Neutrophil (primary cell): Measurements from ENCODE around the gene FBXW4.

Experiments used
- H3K27ac ChIP-seq: fragments of 200-600 bp; sonication (generic); 2 replicates; pipeline ENCODE4 v1.5.1; 2016; ENCODE audit warnings: mild to moderate bottlenecking, moderate library complexity
- H3K27me3 ChIP-seq: fragments of 200-600 bp; sonication (generic); 2 replicates; pipeline ENCODE4 v1.6.0; 2016; ENCODE audit warnings: mild to moderate bottlenecking
- H3K36me3 ChIP-seq: fragments of 200-600 bp; sonication (generic); 2 replicates; pipeline ENCODE4 v1.5.1; 2017
- H3K4me1 ChIP-seq, 2 experiments: fragments of 200-600 bp in 1 of 2; sonication (generic) in 1 of 2; 1 replicate in 1 of 2; 2 replicates in 1 of 2; pipeline versions ENCODE4 v1.5.1 to v1.6.1; 2013 to 2016; ENCODE audit warnings: low read depth in 1 of 2, low read length in 1 of 2, mild to moderate bottlenecking in 1 of 2, moderate library complexity in 1 of 2; ENCODE audit not compliant: control insufficient read depth in 1 of 2, insufficient read depth in 1 of 2
- H3K4me3 ChIP-seq, 2 experiments: fragments of 200-600 bp in 1 of 2; sonication (generic) in 1 of 2; 1 replicate in 1 of 2; 2 replicates in 1 of 2; pipeline ENCODE4 v1.5.1; 2013 to 2016; ENCODE audit warnings: low read depth in 1 of 2, low read length in 1 of 2, mild to moderate bottlenecking in 1 of 2, moderate library complexity in 1 of 2
- H3K9me3 ChIP-seq: fragments of 200-600 bp; sonication (generic); 2 replicates; pipeline ENCODE4 v1.5.1; 2016
- TF ChIP-seq, protein P1 (sequence below): fragments of 200-600 bp; sonication (generic); IDR thresholded peaks from 2 replicates; pipeline ENCODE4 v1.5.1; 2016; ENCODE audit warnings: antibody characterized with exemption

Gene FBXW4

DNA sequence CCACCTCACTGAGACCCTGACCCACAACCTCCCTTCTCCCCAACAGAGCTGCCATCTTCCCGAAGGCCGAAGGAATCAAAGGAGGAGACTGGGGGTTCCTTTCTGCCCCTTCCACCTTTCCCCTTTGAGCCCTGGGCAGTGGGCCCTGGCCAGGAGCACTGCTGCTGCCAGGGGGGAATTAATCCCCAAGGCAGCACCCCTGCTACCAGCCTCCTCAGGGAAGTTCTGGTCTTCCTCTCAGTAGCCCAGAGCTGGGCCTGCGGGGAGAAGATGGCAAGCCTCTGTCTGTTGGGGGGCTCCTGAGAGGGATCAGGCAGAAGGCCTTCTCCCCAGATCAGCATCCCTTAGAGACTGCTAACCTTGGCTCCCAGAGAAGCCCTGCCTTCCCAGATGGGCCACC is 81.3 kb downstream of the FBXW4 start:
- TF ChIP-seq, protein P1, sequence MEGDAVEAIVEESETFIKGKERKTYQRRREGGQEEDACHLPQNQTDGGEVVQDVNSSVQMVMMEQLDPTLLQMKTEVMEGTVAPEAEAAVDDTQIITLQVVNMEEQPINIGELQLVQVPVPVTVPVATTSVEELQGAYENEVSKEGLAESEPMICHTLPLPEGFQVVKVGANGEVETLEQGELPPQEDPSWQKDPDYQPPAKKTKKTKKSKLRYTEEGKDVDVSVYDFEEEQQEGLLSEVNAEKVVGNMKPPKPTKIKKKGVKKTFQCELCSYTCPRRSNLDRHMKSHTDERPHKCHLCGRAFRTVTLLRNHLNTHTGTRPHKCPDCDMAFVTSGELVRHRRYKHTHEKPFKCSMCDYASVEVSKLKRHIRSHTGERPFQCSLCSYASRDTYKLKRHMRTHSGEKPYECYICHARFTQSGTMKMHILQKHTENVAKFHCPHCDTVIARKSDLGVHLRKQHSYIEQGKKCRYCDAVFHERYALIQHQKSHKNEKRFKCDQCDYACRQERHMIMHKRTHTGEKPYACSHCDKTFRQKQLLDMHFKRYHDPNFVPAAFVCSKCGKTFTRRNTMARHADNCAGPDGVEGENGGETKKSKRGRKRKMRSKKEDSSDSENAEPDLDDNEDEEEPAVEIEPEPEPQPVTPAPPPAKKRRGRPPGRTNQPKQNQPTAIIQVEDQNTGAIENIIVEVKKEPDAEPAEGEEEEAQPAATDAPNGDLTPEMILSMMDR: no peak
- Histone ChIP-seq H3K9me3 (no peaks in the 10 kb centered on the region), H3K4me3 (no peak overlapping the region), H3K27ac (no peak overlapping the region), H3K4me1 (no peaks in the 10 kb centered on the region), H3K27me3 (no peaks in the 10 kb centered on the region), H3K36me3 (peaks cover 66% of the 10 kb centered on the region)

DNA sequence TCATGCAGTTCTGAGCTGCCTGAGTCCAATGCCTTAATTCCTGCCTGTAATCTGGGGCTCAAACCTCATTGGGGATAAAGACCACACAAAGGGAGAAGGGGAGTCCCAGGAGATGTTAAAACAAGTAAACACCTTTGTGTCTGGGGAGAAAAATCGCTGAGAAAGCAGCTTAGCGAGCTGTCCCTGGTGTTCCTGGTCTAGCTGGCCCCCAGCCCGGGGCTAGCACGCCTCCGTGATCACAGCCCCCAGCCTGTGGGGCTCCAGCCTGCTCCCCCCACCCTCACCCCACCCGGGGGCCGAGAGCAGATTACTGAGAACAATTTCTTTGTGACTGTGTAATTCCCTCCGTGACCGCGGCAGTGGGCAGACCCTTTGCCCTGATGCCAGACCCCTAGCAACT is 82.1 kb downstream of the FBXW4 start:
- TF ChIP-seq, protein P1: no peak
- Histone ChIP-seq H3K27me3 (no peaks in the 10 kb centered on the region), H3K4me3 (no peak overlapping the region), H3K27ac (no peak overlapping the region), H3K9me3 (no peaks in the 10 kb centered on the region), H3K36me3 (peaks cover 70% of the 10 kb centered on the region), H3K4me1 (no peaks in the 10 kb centered on the region)

DNA sequence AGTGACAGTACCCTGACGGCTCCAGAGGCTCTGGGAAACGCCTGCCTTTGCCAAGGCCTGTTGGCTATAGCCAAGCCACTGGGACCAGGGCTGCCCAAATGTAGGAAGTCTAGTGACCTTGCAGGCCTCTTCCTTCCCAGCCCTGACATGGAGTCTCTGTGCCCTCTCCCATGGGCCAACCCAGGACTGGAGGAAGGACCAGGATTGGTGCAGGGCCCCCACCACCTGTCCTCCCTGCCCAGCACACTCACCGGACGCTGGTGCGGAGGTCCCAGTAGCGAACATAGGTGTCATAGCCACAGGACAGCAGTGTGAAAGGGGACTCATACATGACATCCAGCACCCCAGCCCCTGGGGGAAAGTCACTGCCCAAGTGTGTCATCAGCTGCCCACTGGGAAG is 82.9 kb downstream of the FBXW4 start:
- Histone ChIP-seq H3K36me3 (peaks cover 73% of the 10 kb centered on the region), H3K27me3 (no peaks in the 10 kb centered on the region), H3K4me1 (no peaks in the 10 kb centered on the region), H3K4me3 (no peak overlapping the region), H3K9me3 (no peaks in the 10 kb centered on the region), H3K27ac (no peak overlapping the region)
- TF ChIP-seq, protein P1: no peak

DNA sequence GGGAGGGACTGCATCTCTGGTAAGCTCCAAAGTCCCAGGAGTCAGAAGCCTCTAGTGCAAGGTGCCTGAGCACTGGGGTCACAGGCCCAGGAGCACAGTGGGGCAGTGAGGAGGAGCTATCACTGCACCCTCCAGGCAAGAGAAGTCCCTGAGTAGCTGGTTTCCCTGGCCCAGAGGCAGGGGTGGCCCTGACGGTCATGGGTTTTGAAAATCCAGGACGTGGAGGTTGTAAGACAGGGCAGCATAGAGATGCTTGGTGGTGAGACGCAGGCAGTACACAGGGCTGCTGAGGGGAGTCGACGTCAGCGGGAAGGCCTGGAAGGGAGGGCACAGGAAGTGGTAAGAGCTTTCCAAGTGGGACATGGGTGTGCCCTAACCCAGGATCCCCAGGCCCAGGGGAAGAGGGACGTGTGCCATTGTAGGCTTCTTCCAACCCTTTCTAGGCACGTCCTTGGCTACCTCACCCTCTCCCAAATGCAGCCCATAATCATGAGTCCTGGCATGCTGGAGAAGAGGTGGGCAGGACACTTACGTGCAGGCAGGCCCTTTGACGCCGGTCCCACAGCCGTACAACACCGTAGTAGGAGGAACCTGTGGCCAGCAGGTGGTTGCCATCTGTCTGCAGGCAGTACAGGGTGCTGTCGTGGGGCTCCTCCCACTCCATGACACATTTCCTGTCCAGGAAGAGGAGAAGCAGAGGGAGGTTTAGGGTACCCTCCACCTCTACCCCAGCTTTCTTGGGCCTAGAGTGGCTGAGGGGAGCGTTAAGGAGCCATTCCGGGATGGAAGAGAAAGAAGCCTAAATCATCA is 83.7 kb downstream of the FBXW4 start:
- Histone ChIP-seq H3K27ac (no peak overlapping the region), H3K9me3 (no peaks in the 10 kb centered on the region), H3K36me3 (peaks cover 73% of the 10 kb centered on the region), H3K4me1 (no peaks in the 10 kb centered on the region), H3K4me3 (no peak overlapping the region), H3K27me3 (no peaks in the 10 kb centered on the region)
- TF ChIP-seq, protein P1: no peak

DNA sequence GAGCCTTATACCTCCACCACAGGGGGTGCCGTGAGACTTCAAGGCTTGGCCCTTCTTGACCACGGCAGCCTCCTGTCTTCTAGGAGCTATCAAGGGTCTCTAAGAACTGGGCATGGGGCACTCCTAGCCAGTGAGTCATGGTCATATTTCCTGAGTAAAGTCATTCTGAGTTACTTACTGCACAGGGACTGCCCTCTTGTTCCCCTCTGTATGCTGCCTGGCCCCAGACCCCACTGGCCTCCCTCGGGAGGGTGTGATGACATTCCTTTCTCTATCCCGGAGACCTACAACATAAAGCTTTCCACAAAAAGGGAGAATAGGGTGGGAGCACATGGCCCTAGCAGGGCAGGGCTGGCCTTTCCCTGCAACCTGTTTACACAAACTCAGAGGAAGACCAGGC is 85.5 kb downstream of the FBXW4 start:
- H3K9me3 ChIP-seq: no peaks in the 10 kb centered on the region

More for the DNA sequence above, 85.5 kb downstream of the FBXW4 start:
- Histone ChIP-seq H3K27me3 (no peaks in the 10 kb centered on the region), H3K36me3 (peaks cover 87% of the 10 kb centered on the region), H3K4me3 (no peak overlapping the region), H3K4me1 (no peaks in the 10 kb centered on the region), H3K27ac (no peak overlapping the region)
- TF ChIP-seq, protein P1: no peak
